ENCODE measurements around the gene FAM187B.
"Not testable (repeated sequence)": the region's sequence is repeated elsewhere in the genome, so short reads cannot be mapped to it uniquely, and the experiment has no call there.

Gene FAM187B

DNA sequence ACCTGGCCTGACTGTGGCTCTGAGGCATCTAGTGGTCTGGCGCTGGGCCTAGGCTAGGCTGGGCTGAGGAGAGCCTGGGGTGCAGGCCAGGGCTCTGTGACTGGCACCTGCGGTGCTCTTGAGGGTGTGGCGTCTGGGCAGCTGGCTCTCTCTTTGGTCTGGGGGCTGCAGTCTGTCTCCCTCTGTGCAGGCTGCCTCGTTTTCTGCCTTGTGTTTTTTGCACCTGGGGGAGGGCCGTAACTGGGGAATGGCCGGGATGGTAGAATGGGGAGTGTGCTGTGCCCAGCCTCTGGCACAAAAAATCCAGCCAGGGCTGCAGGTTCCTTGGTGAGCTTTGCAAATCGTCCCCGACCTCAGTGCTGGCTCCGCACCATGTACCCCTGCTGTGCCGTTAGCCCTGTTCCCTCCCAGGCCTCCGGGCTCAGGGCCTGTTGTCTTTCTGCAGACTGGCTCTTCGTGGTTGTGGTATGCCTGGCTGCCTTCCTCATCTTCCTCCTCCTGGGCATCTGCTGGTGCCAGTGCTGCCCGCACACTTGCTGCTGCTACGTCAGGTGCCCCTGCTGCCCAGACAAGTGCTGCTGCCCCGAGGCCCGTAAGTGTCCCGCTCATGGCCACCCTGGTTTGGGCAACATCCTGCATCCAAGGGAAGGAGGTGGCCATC lies 33.7 kb upstream of the FAM187B start:
- DNase-seq (ENCODE audit: low read depth in 2 of 2): no peak

DNA sequence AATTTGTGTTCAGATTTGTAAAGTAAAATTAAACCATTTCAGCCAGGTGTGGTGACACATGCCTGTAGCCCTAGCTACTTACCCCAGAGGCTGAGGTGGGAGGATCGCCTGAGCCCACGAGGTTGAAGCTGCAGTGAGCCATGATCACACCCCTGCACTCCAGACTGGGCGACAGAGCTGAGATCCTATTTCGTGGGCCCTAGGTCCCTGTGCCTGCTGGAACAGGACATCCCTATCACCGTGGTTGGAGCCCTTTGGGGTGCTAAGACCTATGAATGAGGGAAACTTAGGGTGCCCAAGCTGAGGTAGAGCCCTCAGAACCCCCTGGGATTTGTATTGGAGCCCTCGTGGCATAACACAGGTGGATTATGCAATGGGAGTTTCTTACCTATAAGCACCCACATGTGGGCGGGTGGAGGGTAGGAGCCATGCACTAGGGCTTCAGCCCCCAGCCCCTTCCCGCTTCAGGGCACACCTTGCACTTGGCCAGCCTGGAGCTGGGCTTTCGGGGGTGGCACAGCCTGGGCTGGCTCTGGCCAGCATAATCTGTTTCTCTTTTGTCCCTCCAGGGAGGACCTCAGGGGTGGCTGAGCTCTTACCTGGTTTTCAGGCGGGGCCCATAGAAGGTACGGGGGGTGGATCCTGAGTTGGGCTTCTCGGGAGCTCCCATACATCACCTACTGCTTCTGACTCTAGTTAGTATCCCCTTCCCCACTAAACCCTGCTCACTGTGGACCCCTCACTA lies 33.0 kb upstream of the FAM187B start:
- no peak for DNase-seq (ENCODE audit: low read depth in 2 of 2)

DNA sequence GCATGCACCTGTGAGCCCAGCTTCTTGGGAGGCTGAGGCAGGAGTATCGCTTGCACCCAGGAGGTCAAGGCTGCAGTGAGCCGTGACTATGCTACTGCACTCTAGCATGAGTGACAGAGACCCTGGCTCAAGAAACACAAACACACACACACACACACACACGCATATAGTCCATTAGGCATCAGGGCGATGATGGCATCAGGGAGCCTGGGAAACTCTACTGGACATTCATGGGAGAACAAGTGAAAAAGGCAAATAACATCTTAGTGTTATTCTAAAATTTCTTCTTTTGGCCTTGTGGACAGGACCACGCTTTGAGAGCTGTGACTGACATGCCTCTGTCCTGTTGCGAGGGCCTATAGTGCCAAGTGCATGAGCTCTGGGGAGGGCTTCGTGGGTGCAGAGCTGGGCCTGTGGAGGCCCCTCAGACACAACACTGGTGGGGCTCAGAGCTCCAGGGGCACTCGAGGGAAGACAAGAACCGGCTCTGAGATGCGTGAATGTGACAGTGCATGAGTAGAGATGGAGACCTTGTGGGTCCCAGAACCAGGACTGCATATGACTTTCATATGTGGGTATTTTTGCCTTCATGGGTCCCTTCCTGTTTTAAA lies 32.3 kb upstream of the FAM187B start:
- DNase-seq (ENCODE audit: low read depth in 2 of 2): no peak

DNA sequence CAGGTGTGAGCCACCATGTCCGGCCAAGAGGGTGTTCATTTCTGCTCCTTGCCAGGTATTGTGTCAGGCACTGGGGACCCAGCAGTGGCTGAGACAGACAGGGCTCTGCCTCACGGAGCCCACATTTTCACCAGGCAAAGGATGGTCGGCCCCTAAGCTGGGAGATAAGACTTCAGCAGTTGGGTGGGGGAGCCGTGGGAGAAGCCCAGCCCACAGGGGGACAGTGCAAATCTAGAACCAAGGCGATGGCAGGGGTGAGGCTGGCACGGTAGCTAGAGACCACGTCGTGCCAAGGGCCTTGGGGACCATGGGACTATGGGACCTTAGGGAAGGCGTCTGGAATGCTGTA lies 28.5 kb upstream of the FAM187B start:
- no peak for DNase-seq (ENCODE audit: low read depth in 2 of 2)

DNA sequence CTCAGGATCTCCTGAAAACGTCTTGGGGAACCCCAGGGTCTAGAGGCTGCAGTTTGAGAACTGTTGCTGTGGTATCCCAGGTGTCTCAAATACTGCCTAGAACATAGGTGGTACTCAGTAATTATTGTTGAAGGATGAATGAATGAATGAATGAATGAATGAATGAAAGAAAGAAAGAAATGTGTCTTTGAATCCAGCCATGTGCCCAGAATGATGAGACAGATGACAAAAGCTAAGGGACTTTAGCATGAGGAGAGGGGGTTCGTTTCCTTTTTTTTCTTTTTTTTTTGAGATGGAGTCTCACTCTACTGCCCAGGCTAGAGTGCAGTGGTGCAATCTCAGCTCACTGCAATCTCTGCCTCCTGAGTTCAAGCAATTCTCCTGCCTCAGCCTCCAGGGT lies 28.0 kb upstream of the FAM187B start:
- DNase-seq (ENCODE audit: low read depth in 2 of 2): no peak

DNA sequence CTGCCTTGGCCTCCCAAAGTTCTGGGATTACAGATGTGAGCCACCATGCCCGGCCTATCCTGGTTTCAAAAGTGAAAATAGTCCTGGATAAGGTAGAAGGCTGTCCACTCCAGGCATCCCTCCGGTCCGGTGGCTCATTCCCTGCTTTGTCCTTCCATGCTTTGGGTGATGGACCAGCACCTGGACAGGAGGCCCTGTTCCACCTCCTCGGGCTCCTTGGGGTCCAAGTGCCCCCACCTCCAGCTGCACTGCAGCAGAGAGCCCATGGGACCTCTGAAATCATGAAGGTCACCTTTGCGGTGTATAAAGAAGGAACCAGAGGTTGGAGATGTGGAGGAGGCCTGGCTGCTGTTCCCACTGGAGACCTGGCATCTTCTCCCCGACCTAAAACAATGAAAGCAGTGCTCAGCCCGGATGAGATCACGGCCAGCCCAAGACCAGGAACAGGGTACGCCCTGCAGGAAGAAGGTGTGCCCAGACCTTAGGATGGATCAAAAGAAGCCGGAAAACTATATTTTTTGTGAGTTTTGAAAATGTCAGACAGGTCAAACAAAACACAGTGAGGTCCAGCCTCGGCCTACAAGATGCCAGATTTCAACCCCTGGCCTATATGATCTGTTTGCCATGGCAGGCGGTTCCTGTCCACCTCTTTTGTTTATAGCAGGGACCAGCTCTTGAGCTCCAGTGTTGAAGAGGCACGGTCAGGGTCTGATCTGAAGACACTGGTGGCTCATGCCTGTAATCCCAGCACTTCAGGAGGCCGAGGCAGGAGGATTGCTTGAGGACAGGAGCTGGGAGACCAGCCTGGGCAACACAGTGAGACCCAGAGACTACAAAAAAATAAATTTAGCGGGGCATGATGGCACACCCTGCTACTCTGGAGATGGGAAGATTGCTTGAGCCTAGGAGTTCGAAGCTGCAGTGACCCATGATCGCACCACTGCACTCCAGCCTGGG lies 26.1 kb upstream of the FAM187B start:
- DNase-seq (ENCODE audit: low read depth in 2 of 2): no peak

DNA sequence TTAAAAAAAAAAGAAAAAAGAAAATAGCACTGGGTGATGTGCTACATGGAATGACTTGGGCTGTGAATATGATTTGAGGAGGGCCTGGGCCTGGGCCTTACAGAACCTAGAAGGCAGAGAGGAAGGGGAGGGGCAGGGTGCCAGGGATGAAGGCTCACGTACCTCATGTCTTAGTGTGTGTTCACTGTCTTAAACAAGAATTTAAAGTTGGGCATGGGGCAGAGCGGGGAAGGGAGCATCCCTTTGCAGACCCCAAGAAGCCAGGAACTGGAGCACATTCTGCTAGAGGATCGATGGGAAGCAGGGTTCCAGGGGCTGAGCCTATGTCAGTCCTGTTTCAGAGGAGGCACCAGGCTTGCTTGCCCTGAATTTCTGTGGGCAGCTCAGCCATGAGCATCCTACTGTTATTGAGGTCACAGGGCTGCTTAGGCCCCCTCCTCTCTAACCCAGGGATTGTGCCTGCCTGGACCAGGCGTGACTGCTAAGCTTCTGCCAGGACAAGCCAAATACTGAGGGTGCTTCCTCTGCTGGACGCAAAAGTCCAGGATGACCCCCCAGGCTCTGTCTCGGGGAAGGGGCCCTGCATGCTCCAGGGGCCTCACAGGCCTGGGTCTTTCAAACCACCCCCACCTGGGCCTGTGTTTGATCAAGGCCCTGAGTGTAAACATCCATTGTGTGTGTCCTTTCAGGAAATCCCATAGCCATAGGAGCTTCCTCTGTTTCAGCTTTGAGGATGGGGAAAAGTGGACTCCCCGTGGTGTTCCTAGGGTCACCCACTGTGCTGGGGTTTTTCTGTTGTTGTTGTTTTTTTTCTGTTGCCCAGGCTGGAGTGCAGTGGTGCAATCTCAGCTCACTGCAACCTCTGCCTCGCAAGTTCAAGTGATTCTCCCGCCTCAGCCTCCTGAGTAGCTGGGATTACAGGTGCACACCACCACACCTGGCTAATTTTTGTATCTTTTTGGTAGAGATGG lies 25.1 kb upstream of the FAM187B start:
- DNase-seq (ENCODE audit: low read depth in 2 of 2): no peak

- DNase-seq (ENCODE audit: low read depth in 2 of 2): no peak
Observed at GRCh38 chr19:35251456-35251855, 22.9 kb upstream of the FAM187B start.

DNA sequence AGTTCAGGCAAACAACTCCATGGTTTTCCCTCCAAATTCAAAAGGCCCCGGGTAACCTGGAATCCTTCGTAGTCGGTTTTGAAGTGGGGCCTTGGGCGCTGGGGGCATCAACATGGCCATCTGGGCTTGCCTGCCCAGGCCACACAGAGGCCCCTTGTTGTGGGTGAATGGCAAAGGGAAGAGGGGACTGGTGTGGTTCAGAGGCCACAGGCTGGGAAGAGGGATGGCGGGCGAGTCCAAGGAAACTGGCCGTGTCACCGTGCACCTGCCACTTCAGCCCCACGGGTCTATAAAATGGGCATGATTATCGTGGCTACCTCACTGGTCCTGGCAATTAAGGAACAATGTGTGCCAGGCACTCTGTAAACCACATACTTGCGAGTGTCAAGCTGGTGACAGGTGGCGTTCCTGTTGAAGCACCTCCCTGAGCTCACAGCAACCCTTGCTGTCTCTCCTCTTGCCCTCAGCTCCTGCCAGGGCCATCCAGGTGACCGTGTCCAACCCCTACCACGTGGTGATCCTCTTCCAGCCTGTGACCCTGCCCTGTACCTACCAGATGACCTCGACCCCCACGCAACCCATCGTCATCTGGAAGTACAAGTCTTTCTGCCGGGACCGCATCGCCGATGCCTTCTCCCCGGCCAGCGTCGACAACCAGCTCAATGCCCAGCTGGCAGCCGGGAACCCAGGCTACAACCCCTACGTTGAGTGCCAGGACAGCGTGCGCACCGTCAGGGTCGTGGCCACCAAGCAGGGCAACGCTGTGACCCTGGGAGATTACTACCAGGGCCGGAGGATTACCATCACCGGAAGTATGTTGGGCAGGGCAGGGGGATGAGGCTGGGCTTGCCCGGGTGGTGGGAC lies 21.5 kb upstream of the FAM187B start:
- no peak for DNase-seq (ENCODE audit: low read depth in 2 of 2)

DNA sequence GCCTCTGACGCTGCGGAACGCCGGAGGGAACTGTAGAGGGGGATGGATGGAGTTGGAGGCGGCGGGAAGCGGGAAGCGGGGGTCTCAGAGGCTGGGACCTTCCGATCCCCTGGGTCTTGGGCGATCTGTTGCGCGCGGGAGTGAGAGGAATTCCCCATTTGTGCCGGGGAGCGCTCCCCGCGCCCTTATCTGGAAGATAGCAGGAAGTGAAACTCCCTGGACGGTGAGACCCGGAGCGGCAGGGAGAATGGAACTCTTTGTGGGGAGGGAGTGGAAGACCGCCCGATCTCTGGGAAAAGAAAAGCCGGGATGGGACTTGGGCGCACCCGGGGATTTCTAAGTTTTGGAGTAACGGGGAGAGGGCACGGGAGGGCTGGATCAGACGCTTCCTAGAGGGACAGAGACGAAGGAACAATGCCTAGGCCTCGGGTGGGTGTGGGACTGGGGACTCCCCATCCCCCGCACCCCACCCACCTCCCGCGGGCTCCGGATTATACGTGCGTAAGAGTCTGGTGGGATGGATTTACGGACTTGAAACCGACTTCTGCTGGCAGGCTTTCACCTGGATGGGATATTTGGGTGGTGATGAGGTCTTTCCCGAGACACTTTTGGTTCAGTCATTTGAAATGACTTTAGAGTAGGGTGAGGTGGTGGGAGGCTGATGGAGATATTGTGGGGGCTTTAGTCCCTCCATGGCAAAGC lies 20.8 kb upstream of the FAM187B start:
- DNase-seq (ENCODE audit: low read depth in 2 of 2): no peak

GRCh38 chr19:35248310-35249145 lies 20.0 kb upstream of the FAM187B start, which contains the start of gene LSR:
Gene LSR, plus strand, starts transcription at chr19:35249002. Its CDS starts 21 bp downstream, at chr19:35249023.
- peak; percentile 49 to 52 for DNase-seq (ENCODE audit: low read depth in 2 of 2)

DNA sequence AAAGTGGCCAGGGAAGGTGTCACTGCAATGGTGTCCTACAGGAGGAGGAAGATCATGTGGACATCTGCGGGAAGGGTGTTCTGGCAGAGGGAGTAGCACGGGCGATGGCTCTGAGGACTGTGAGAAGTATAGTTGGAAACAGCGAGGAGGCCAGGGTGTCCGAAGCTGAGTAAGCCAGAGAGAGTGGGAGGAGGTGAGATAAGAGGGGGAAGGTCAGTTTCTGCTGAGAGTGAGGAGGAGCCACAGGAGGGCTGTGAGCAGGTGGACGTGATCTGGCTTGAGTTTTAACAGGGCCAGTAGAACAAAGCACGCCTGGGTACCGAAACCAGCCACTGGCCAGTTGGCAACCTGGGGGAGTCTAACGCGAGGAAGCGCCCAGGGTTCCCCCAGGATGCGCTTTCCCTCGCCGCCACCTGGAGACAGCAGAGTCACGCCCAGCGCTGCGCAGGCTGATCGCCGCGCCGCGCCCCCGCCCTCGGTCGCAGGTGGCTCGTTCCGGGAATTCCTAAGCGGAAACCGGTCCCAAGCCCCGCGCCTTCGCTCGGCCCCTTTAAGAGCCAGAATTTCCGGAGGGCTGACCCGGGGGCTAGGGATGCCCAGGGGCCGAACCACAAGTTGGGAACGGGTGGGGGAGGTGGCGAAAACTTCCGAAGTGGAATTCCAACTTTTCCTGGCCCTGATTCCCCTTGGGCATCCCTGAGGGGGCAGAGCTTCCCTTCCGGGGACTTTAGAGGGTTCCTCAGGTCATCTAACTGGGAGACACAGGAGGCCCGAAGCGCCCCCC lies 19.2 kb upstream of the FAM187B start:
- peak in 1 of 2 donors; percentile 41 for DNase-seq (ENCODE audit: low read depth in 2 of 2)

- DNase-seq (ENCODE audit: low read depth in 2 of 2): no peak
Observed at GRCh38 chr19:35246466-35247092, 18.0 kb upstream of the FAM187B start.

- no peak for DNase-seq (ENCODE audit: low read depth in 2 of 2)
Observed at GRCh38 chr19:35241417-35241816, 12.9 kb upstream of the FAM187B start.

- DNase-seq (ENCODE audit: low read depth in 2 of 2): no peak
Observed at GRCh38 chr19:35240327-35240726, 11.8 kb upstream of the FAM187B start.

- DNase-seq (ENCODE audit: low read depth in 2 of 2): not testable (repeated sequence)
Observed at GRCh38 chr19:35239597-35239996, 11.1 kb upstream of the FAM187B start.

Measured in stimulated activated CD8-positive, alpha-beta memory T cell treated with anti-CD3 and anti-CD28 coated beads, Interleukin-7, amount 100 ng/mL, for 1 hour (primary cell).